ENCODE measurements around the gene KCNQ4. TPM values are rescaled to one million over a fixed set of nuclear protein-coding genes. Genes with fewer than 3 reads are reported as not detected.

KCNQ4 gene
- total and polyA plus RNA-seq, 2 of the 13 experiments (the other 11 are each of a cell fraction or from before 2014, with no cell fraction given), result 0.02 to 0.09 TPM

- intact Hi-C loops (cut with micrococcal nuclease; ENCODE audit: unreplicated experiment), result no loop called here
- Histone ChIP-seq H3K4me1 (ENCODE audit: insufficient read depth, low read length) (peaks cover 43% of the 10 kb centered on the region), H3K36me3 (replicated peaks in 1 of 2; ENCODE audit: control insufficient read depth in 1 of 2, insufficient read depth in 2 of 2, low read length in 2 of 2) (peaks cover 12 to 62% of the 10 kb centered on the region in 2 experiments), H3K9ac (ENCODE audit: insufficient read depth, low read depth, low read length) (no peak overlapping the region), H4K20me1 (ENCODE audit: insufficient read depth, low read length) (no peaks in the 10 kb centered on the region), H3K9me3 (ENCODE audit: low read length) (no peaks in the 10 kb centered on the region), H2AFZ (ENCODE audit: low read length) (no peak overlapping the region), H3K27ac (ENCODE audit: extremely low read length, insufficient read depth, low read length) (no peak overlapping the region), H3K4me2 (ENCODE audit: low read depth, low read length) (no peak overlapping the region), H3K79me2 (ENCODE audit: insufficient read depth, low read length) (peaks cover 44% of the 10 kb centered on the region), H3K4me3 (replicated peaks in 1 of 3; ENCODE audit: insufficient read depth in 1 of 3, low read depth in 2 of 3, low read length in 3 of 3) (no peak overlapping the region), H3K27me3 (ENCODE audit: control insufficient read depth in 1 of 2, insufficient read depth in 2 of 2, low read length in 2 of 2) (no peaks in the 10 kb centered on the region)
- no peak for FAIRE-seq
- CTCF ChIA-PET (ENCODE audit: low intra/inter-chr PET ratio, low total read pairs), result no interaction called here
- TF ChIP-seq ZNF761 (CRISPR knock-in tag; conservative IDR thresholded peaks at IDR 0.05) (no peak), ZSCAN12 (CRISPR knock-in tag; IDR thresholded peaks at IDR 0.05) (no peak), CREB3 (CRISPR knock-in tag; IDR thresholded peaks at IDR 0.05) (no peak), MTF1 (CRISPR knock-in tag; IDR thresholded peaks at IDR 0.05) (no peak), SIX1 (CRISPR knock-in tag; IDR thresholded peaks at IDR 0.05; ENCODE audit: borderline replicate concordance) (no peak), ZNF790 (CRISPR knock-in tag; IDR thresholded peaks at IDR 0.05; ENCODE audit: borderline replicate concordance) (no peak), CREM (IDR thresholded peaks at IDR 0.05) (no peak), CREM (CRISPR knock-in tag; IDR thresholded peaks at IDR 0.05) (no peak), ATF4 (CRISPR knock-in tag; IDR thresholded peaks at IDR 0.05) (no peak), ZNF33A (CRISPR knock-in tag; IDR thresholded peaks at IDR 0.05; ENCODE audit: borderline replicate concordance) (no peak), ZNF382 (CRISPR knock-in tag; IDR thresholded peaks at IDR 0.05; ENCODE audit: borderline replicate concordance) (no peak), NR2F6 (IDR thresholded peaks at IDR 0.05) (no peak), NR2F6 (CRISPR knock-in tag; IDR thresholded peaks at IDR 0.05) (no peak), SP4 (CRISPR knock-in tag; IDR thresholded peaks at IDR 0.05) (no peak), ZNF331 (CRISPR knock-in tag; IDR thresholded peaks at IDR 0.05) (no peak), ZNF784 (CRISPR knock-in tag; IDR thresholded peaks at IDR 0.05; ENCODE audit: borderline replicate concordance) (no peak), NAIF1 (CRISPR knock-in tag; IDR thresholded peaks at IDR 0.05; ENCODE audit: borderline replicate concordance) (no peak), GABPA (IDR thresholded peaks at IDR 0.05; ENCODE audit: low read depth, low read length) (no peak), GABPA (CRISPR knock-in tag; IDR thresholded peaks at IDR 0.05; ENCODE audit: low read depth) (no peak)
- POLR2A ChIA-PET, result no interaction called here
- WGBS (ENCODE audit: low lambda C conversion rate), result 98% methylated on average over 6 of the region's 6 CpGs
- no peak for ATAC-seq
- in situ Hi-C loops (cut with HindIII; ENCODE audit: extremely low pct_ligation_motif_present, low pct_unique_long_range_greater_than_20kb), result no loop called here
- no TSS peak for BruUV-seq (replicated peaks)
- no peak for DNase-seq (ENCODE audit: low spot score)
Observed at GRCh38 chr1:40738831-40739230, 44.8 kb upstream of the KCNQ4 start.

Data from HepG2 (cell line).